ENCODE results near the gene YTHDF1.
"Not testable (repeated sequence)": the region's sequence is repeated elsewhere in the genome, so short reads cannot be mapped to it uniquely, and the experiment has no call there.

Gene YTHDF1

DNA sequence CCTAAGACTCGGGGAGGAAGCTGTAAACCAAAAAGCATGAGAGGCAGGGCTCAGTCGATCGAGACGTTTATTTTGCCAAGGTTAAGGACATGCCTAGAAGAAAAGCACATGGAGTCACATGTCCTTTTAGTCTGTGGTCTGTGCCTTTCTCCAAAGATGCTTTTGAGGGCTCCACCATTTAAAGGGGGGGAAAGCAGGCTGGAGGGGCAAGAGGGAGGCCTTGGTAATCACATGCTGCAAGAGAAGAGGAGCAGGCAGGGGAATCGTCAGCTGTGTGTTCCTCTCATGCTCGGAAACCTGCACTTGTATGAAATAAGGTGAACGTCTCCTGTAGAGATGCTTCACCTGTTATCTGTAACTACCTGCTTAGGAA is 9.1 kb upstream of the YTHDF1 start:
- DNase-seq: no peak

DNA sequence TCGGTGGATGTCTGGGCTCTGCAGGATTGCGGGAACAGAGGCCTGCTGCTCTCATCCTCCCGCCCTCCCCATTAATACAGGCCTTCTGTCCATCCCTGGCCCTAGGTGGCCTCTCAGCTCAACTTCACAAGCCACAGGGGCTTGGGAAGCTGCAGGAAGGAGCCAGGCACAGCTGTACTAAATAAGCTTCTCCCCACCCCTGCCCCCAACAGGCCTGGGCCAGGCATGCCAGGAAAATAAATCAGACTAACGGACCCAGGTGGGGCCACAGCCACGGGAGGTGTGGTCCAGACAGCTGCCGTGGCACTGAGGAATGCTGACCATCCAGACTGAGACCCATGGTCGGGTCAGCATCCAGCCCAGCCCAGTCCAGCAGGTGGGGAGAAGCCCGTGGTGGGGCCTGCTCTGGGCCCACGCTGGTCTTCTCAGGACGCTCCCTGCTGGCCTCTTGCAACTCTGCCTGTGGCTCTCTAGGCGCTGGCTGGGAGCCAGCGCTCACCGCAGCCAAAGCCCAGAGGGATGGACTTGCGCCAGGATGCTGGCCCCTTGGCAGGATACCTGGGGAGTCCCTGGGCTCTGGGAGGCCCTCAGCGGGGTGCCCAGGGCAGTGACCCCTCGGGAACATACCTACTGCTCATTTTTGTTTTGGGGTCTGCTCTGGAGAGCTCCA is 8.6 kb upstream of the YTHDF1 start:
- peak; percentile 76 to 90 for DNase-seq

DNA sequence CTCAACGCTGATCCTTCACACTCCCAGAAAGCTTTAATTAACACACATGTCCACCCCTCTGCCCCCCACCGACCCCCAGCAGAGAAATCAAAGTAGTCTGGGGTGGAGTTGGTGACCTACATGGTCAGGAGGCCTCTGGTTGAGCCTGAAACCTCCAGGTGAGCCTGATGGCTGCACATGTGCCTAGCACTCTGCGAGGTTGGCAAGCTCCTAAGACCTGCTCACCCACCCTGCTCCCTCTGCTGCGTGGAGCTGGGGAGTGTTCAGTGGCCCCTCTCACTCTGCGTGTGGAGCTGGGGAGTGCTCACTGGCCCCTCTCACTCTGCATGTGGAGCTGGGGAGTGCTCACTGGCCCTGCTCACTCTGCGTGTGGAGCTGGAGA is 7.9 kb upstream of the YTHDF1 start:
- DNase-seq: no peak

DNA sequence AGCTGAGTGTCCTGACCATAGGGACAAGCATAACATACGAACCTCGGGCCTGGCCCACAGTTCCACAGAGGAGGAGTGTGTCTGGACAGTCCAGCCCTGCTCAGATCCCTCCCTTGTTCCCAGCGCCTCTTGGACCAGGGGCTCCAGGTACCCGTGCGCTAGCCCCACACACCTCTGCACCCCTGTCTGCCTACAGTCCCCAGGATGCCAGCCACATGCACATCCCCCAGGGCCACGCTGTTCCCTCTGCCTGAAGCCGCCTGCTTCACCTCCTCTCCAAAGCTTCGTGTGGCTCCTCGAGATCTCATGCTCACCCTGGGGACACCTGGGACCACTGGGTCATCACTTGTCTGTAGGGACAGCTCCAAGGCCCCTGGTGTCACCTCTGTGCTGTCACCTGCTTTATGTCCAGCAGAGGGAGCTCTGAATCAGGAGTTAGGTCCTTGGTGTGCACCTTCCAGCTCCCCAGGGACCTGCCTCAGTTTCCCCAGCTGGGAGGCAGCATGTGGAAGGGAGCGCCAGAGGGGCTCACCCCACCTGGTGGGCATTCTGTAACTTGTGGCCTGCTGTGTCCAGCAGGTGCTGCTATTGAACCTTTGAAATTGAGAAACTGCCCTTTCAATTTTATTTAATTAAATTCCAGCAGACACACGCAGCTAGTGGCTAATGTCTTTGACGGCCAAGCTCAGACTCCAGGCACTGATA is 7.3 kb upstream of the YTHDF1 start:
- DNase-seq: peak; percentile 65 to 66

DNA sequence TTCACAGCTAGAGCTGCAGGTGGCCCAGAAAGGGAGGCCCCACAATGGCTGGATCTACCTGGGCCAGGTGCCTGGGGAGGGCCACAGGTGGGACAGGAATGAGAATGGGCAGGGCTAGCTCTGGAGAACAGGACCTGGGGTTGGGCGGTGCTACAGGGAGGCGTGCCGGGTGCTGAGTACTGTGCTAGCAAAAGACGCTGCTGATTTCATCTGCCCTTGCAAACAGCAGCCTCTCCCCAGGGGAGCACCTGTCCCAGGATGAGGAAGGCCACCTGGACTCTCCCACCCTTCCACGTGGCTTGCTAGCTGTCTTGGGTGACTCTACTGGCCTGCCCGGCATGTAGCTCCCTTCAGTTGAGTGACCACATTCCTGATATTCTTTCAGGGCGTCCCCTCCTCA is 6.6 kb upstream of the YTHDF1 start:
- no peak for DNase-seq

DNA sequence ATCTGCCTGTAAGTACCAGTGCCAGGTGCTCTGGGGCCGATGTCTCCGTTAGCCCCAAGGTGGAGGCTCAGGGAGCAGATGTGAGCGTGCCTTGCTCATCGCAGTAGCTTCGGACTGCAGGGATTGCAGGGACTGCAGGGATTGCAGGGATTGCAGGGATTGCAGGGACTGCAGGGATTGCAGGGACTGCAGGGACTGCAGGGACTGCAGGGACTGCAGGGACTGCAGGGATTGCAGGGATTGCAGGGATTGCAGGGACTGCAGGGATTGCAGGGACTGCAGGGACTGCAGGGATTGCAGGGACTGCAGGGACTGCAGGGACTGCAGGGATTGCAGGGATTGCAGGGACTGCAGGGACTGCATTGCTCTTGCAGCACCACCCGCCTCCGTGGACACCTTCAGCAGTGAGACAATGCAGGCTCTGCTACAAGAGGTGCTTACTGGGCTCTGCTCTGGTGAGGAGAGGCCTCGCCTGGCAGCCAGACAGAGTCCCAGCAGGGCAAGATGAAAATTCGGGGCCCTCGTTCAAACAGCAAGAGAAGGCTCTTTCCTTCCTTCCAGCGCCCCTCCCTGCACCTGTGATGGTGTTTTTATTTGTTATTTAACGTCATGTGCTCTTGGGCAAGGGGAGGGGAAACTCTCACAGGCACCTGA is 5.6 kb upstream of the YTHDF1 start:
- not testable (repeated sequence) for DNase-seq

DNA sequence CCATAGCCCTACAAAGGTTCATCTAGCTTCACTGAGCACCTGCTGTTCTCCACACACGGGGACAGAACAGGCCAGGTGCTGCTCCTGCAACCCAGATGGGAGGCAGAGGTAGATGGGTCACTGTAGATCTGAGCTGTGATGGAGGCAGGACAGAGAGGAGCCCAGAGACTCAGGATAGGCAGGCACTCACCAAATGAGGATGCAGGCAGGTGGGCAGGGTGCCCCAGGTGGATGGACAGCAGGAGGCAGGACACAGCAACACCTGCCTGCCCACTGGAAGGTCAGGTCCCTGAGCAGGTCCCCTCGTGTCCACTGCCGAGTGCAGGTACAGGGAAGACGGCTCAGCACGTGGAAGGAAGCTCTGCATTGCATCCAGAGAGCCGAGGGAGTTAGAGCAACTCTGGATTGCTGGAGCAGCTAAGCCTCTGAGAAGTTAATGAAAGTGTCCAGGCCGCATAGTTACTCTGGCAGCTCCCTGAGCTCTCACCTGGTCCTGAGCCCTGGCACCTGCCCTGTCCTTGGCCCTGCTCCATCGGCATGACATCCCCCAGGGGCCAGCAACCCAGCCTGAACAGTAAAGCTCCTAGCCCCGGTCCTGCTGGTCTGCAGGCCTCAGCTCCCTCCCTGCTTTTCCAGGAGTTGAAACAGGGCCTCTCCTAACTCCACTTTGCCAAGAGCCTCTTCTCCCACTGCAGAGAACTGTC is 4.9 kb upstream of the YTHDF1 start:
- DNase-seq: peak in 1 of 2 experiments; percentile 33

DNA sequence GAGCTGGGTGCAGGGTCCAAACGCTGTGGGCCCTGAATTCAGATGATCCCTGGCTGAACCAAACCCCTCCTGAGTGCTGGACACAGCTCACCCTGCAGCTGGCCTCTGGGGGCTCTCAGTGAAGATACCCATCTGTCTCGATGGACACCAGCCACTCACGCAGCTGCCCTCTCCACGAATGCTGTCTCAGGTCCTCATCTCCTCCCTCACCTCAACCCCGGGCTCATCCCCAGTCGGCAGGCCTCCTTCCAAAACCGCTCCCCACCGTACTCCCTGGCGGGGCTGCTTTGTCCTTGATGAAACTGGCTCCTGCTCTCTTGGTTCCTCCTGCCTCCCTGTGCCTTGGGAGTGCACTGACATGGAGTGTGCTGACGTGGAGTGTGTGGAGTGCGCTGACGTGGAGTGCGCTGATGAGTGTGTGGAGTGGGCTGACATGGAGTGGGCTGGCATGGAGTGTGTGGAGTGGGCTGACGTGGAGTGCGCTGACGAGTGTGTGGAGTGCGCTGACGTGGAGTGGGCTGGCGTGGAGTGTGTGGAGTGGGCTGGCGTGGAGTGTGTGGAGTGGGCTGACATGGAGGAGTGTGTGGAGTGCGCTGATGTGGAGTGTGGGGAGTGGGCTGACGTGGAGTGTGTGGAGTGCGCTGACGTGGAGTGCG is 4.1 kb upstream of the YTHDF1 start:
- DNase-seq: no peak

DNA sequence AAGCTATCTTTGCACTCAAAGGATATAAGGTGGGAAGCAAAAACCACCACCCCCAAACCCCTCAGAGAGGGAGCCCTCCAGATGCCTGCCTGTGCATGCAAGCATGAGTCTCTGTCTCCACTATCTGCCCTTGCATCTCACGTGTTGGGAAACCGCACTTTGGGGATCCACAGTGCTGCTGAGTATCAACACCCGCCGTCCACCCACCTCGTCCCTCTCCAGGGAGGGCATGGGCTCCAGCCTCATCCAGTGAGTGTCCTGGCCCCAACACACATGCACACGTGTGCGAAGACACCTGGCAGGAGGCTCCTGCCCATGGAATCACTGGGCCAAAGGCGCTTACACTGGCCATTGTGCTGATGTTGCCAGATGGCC is 3.5 kb upstream of the YTHDF1 start:
- no peak for DNase-seq

DNA sequence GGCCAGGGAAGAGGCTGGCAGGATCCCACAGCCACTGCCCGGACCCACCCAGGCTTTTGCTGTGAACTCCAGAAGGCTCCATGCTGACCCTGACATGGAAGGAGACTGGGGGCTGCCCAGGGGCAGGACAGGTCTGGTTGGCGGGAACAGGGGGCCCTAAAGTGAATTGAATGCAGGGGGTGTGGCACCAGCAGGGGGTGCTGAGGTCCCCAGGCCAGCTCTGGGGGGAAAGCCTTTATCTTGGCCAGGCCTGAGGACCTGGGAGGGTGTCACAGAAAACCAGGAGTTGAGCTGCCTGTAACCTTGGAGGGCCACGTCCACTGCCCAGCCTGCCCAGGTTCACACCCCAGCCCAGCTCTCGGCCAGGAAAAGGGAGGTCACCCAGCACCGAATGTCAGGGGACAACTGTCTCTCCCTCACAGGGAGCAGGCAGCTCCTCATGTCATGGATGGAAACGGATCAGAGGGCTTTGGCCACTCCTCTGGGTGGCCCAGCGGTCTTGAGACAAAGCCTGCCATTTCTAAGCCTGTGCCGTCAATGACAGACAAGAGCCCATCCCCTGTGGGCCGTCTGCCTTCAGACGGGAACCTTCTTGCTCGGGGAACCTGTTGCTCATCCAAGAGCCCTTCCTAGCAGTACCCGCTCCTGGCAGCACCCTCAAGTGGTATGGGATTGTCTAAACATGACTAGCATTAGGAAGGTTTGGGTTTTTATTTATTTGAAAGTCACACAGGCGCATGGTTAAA is 2.9 kb upstream of the YTHDF1 start:
- DNase-seq: no peak

DNA sequence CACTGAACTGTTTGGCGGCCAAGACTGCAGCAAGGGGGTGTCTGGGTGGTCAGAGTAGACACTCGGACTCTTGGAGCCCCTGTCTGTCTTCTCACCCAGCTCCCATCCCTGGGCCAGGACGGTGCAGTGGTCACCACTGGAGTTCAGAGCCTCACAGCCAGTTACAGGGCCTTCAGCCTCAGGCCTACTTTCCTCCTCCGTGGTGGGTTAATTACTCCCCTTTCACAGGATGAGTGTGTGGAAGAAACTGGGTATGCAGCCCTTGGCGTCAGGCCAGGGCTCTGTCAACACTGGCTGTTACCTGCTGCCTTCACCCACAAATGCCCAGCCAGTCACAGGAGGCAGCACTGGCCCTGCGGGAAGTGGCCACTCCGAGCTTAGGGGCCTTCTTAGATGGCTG is 1.8 kb upstream of the YTHDF1 start:
- peak; percentile 30 to 33 for DNase-seq

DNA sequence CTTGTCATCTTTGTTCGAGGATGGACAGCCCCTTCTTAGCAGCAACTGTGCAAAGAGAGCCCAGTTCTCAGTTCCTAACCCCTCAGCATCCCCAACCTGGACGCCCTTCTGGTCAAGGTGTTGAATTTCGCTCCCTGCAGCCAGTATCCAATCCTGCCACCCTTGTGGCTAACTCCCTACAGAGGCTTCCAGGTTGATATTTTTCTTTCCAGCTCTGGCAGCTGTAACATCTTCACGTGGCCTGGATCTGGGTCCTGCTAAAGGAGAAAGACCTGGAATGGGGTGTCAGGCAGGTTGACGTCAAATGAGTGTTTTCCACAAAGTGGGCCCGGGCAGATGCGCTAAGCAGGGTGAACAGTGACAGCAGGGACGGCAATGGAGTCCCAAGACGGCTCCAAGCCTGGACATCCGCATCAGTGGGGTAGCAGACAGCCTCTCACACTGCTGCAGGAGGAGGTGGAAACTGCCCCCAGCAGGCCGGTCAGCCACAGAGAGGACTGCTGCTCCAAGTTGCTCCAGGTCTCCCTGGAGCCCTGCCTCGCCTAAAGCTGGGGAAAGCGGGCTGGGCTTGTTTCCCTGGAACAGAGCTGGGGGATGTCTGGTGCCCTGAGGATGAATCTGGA is 1.0 kb upstream of the YTHDF1 start:
- no peak for DNase-seq

DNA sequence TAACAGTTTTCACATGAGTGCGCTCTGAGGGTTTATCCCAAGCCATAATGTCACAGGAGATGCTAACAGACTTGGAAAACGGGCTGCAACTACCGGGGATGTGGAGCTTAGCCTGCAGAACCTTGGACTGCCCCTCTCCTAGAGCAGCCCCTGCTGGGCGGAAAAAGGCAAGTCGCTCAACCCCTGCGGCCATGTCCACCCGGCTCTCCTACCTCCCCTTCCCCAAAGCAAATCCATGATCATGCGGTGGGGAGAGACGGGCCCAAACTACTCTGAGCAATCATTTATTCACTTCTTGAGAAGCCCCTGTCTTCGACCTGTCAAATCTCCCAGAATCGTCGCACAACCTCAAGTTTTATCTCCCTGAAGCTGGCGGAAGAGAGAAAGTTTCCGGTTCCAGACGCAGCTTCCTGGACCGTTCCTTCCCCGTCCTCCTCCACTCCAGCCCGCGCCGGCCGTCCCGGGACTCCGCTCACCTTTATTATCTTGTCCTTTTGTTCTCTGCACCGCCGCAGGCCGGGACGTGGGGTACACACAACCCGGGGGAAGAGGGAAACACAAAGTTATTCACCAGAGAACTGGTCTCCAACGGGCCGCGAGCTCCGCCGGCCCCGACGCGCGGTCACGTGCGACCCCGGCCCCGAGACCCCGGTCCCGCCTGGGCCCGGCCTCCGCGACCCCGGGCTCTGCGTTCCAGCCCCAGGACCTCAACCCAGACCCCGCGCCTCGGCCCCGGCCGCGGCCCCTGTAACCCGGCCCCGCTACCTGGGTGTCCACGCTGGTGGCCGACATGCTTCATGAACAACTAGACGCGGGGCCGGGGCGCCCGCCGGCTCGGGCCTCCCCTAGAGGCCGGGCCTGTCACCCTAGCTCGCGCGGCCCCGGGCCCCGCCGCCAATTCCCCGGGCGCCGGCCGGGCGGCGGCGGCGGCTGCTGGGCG is 560 bp downstream of the YTHDF1 start:
- DNase-seq: peak; percentile 70 to 78

DNA sequence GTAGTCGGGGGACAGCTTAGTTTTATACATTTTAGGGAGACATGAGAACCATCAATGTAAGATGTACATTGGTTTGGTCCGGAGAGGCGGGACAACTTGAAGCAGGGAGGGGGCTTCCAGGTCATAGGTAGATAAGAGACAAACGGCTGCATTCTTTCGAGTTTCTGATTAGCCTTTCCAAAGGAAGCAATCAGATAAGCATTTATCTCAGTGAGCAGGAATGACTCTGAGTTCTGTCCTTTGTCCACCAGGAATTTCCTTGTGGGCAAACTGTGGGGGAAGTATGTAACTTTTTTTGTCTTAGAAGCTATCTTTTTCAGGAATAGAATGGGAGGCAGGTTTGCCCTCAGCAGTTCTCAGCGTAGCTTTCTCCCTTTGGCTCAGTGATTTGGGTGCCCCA is 1.4 kb downstream of the YTHDF1 start:
- DNase-seq: no peak

DNA sequence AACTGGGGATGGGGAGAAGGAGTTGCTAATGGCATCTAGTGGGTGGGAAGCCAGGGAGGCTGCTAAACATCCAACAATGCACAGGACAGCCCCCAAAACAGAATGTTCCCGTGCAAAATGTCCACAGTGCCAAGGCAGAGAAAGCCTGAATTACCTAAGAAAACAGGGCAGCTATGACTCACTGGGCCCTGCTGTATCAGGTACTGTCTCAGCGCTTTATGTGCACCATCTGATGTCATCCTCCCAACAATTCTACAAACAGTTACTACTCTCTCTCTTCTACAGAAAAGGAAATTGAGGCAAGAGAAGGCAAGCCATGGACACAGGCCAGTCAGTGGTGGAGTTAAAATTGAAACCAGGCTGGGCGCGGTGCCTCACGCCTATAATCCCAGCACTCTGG is 3.1 kb downstream of the YTHDF1 start:
- no peak for DNase-seq

DNA sequence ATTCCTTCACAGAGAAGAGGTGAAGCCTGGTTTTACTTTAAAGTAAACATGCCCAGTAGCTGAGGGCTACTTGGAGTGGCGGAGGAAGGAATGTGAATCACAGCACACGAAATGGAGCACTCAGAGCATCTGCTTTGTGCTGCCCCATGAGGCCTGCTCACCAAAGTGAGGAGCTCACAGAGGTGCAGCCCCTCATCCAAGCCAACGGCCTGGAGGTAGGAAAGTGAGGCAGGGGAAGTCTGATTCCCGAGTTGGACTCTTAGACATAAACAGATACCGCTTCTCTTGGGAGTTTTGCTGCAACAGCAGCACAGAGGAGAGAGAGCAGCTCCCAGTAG is 3.6 kb downstream of the YTHDF1 start:
- DNase-seq: no peak

DNA sequence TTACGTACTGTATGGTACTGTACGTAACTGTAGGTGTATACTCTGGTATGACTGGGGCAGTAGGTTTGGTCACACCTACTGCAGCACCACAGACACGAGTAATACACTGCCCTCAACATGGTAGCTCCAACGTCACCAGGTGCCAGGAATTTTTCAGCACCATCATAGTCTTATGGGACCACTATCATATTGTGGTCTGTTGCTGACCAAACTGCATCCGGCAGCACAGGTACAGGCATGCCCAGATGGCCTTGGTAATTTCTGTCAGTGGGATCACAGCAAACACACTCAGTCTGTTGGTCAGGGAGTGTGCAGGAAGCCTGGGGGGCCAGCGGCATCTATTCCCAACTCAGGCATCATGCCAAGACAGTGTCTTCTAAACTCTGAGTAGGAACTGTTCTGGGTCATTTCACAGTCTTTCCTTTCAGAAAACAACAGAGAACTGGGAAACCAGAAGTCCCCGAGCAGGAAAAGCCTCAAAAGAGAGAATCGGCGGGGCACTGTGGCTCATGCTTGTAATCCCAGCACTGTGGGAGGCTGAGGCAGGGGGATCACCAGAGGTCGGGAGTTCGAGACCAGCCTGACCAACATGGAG is 5.8 kb downstream of the YTHDF1 start:
- DNase-seq: no peak

DNA sequence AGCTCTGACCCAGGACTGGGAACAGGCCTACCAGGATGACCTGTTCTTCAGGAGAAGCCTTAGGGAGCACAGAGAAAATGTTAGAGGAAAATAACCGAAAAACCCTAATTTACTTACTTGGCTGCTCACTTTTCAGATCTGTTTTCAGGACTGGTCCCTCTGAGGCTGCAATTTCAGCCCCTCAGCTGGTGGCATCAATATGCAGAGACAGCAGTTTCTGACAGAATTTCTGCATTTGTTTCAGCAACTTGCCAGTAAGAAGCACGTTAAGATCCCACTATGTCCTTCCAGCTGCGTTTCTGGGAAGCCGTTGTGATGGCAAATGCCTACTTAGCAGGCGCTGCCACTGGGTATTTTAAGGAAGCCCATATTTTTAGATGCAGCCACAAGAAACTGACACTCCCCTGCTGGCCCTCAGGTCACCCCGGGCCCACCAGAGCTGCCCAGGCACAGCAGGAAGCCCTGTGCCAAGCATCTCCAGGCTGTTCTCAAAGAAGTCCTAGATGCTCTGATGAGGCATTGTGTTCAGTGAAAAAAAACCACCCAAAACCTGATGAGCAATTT is 7.5 kb downstream of the YTHDF1 start:
- DNase-seq: no peak

DNA sequence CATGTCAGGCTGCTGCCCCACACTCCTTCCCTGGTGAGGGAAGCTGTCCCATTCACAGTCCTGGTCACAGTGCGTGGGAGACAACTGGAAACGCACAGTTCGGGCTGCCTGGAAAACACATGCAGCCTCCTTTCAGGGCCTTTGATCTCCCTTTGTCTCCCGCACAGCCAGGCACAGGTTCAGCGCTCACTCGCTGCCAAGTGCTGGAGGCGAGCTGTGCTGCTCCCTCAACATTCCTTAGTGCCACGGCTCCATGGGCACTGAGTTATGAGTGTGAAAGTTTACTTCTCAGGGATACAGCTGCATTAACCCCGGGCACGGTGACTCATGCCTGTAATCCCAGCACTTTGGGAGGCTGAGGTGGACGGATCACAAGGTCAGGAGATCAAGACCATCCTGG is 9.1 kb downstream of the YTHDF1 start:
- no peak for DNase-seq

DNA sequence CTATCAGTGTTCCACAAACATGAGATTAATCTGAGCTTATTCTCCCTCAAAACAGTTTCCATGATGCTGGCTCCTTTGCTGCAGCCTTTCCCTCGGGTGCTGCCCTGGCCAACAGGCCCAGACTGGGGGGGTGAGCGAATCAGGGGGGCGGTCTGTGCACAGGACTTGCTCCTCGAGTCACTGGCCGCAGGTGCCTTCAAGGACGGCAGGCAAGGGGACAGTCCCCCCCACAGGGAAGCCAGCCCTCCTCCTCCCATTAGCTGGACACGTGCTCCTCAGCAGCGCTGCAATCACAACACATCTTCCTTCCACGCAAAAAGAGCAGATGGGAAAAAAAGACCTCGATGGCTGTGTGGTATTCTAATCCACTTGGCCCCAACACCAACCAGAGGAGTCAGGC is 10.0 kb downstream of the YTHDF1 start:
- no peak for DNase-seq

Measured in SHP77 (cell line).